HG02938 (cell line): Measurements from ENCODE around the gene KIAA1217.
A peak's percentile ranks its signal among the peaks of the same experiment; 100 is the strongest.
"Not testable (repeated sequence)": the region's sequence is repeated elsewhere in the genome, so short reads cannot be mapped to it uniquely, and the experiment has no call there.

Experiments used
- ATAC-seq: cut with Tn5 transposase; IDR thresholded peaks from one replicate; pipeline ENCODE4 v1.9.1; 2021; ENCODE audit warnings: mild to moderate bottlenecking, moderate library complexity; ENCODE audit not compliant: unreplicated experiment

Gene KIAA1217

GRCh38 chr10:24434961-24435360 is 226.0 kb downstream of the KIAA1217 start:
- ATAC-seq, result no peak

- no peak for ATAC-seq
Measured at GRCh38 chr10:24435374-24435773, 226.4 kb downstream of the KIAA1217 start.

- ATAC-seq, result no peak
Measured at GRCh38 chr10:24437302-24437701, 228.4 kb downstream of the KIAA1217 start.

- ATAC-seq, result no peak
Measured at GRCh38 chr10:24438800-24439199, 229.9 kb downstream of the KIAA1217 start.

GRCh38 chr10:24439935-24440334 is 231.0 kb downstream of the KIAA1217 start:
- no peak for ATAC-seq

- no peak for ATAC-seq
Measured at GRCh38 chr10:24440817-24441797, 232.2 kb downstream of the KIAA1217 start.

- ATAC-seq, result no peak
Measured at GRCh38 chr10:24442234-24442633, 233.3 kb downstream of the KIAA1217 start.

GRCh38 chr10:24442641-24443174 is 233.8 kb downstream of the KIAA1217 start:
- ATAC-seq, result not testable (repeated sequence)

GRCh38 chr10:24444337-24444736 is 235.4 kb downstream of the KIAA1217 start:
- ATAC-seq, result no peak

GRCh38 chr10:24445958-24446357 is 237.0 kb downstream of the KIAA1217 start:
- ATAC-seq, result not testable (repeated sequence)

- ATAC-seq, result no peak
Measured at GRCh38 chr10:24446739-24447138, 237.8 kb downstream of the KIAA1217 start.

- ATAC-seq, result no peak
Measured at GRCh38 chr10:24448351-24448999, 239.5 kb downstream of the KIAA1217 start.

GRCh38 chr10:24449321-24449740 is 240.4 kb downstream of the KIAA1217 start:
- ATAC-seq, result peak; percentile 88

GRCh38 chr10:24449769-24450310 is 240.9 kb downstream of the KIAA1217 start:
- ATAC-seq, result no peak

GRCh38 chr10:24451325-24451820 is 242.4 kb downstream of the KIAA1217 start:
- no peak for ATAC-seq

- ATAC-seq, result no peak
Measured at GRCh38 chr10:24452030-24452429, 243.1 kb downstream of the KIAA1217 start.

- ATAC-seq, result no peak
Measured at GRCh38 chr10:24453404-24453830, 244.5 kb downstream of the KIAA1217 start.

- no peak for ATAC-seq
Measured at GRCh38 chr10:24453973-24454372, 245.0 kb downstream of the KIAA1217 start.

GRCh38 chr10:24455447-24455846 is 246.5 kb downstream of the KIAA1217 start:
- ATAC-seq, result no peak

- ATAC-seq, result no peak
Measured at GRCh38 chr10:24456322-24456721, 247.4 kb downstream of the KIAA1217 start.

GRCh38 chr10:24457661-24458318 is 248.9 kb downstream of the KIAA1217 start:
- ATAC-seq, result no peak
